ENCODE measurements around the gene MAPK6.
"Not testable (repeated sequence)": the region's sequence is repeated elsewhere in the genome, so short reads cannot be mapped to it uniquely, and the experiment has no call there.

The MAPK6 gene

GRCh38 chr15:52094811-52095584 lies 76.0 kb downstream of the MAPK6 start:
- H3K4me1 ChIP-seq (ENCODE audit: control insufficient read depth in 1 of 2, insufficient read depth in 2 of 2, low read length in 2 of 2): peaks cover 7% of the 10 kb centered on the region in 2 donors
- H3K27ac ChIP-seq (ENCODE audit: low read depth, low read length): no peak overlapping the region
- peaks cover 2 to 5% of the 10 kb centered on the region in 2 donors for H3K9me3 ChIP-seq (ENCODE audit: control insufficient read depth in 1 of 2, low read length in 2 of 2)
- H3K9ac ChIP-seq (ENCODE audit: low read depth in 1 of 2, low read length in 2 of 2): no peak overlapping the region
- H3K27me3 ChIP-seq (ENCODE audit: control insufficient read depth in 1 of 2, insufficient read depth in 2 of 2, low read length in 2 of 2): no peaks in the 10 kb centered on the region
- no peaks in the 10 kb centered on the region for H3K36me3 ChIP-seq (ENCODE audit: control insufficient read depth in 1 of 2, insufficient read depth in 2 of 2, low read length in 2 of 2)
- no peak overlapping the region for H3K4me3 ChIP-seq (ENCODE audit: low read depth in 1 of 2, low read length in 2 of 2)

- no peaks in the 10 kb centered on the region for H3K9me3 ChIP-seq (ENCODE audit: control insufficient read depth in 1 of 2, low read length in 2 of 2)
- no peaks in the 10 kb centered on the region for H3K27me3 ChIP-seq (ENCODE audit: control insufficient read depth in 1 of 2, insufficient read depth in 2 of 2, low read length in 2 of 2)
- no peak overlapping the region for H3K4me3 ChIP-seq (ENCODE audit: low read depth in 1 of 2, low read length in 2 of 2)
- no peak overlapping the region for H3K27ac ChIP-seq (ENCODE audit: low read depth, low read length)
- peaks cover 7% of the 10 kb centered on the region in 2 donors for H3K4me1 ChIP-seq (ENCODE audit: control insufficient read depth in 1 of 2, insufficient read depth in 2 of 2, low read length in 2 of 2)
- H3K9ac ChIP-seq (ENCODE audit: low read depth in 1 of 2, low read length in 2 of 2): no peak overlapping the region
- no peaks in the 10 kb centered on the region for H3K36me3 ChIP-seq (ENCODE audit: control insufficient read depth in 1 of 2, insufficient read depth in 2 of 2, low read length in 2 of 2)
Measured at GRCh38 chr15:52095597-52096262, 76.7 kb downstream of the MAPK6 start.

GRCh38 chr15:52096536-52096935 lies 77.5 kb downstream of the MAPK6 start:
- not testable (repeated sequence) for H3K36me3 ChIP-seq (ENCODE audit: control insufficient read depth in 1 of 2, insufficient read depth in 2 of 2, low read length in 2 of 2); H3K4me1 ChIP-seq (ENCODE audit: control insufficient read depth in 1 of 2, insufficient read depth in 2 of 2, low read length in 2 of 2); H3K27ac ChIP-seq (ENCODE audit: low read depth, low read length); H3K9ac ChIP-seq (ENCODE audit: low read depth in 1 of 2, low read length in 2 of 2); H3K9me3 ChIP-seq (ENCODE audit: control insufficient read depth in 1 of 2, low read length in 2 of 2); H3K4me3 ChIP-seq (ENCODE audit: low read depth in 1 of 2, low read length in 2 of 2); H3K27me3 ChIP-seq (ENCODE audit: control insufficient read depth in 1 of 2, insufficient read depth in 2 of 2, low read length in 2 of 2)

- no peak overlapping the region for H3K9ac ChIP-seq (ENCODE audit: low read depth in 1 of 2, low read length in 2 of 2)
- H3K27ac ChIP-seq (ENCODE audit: low read depth, low read length): no peak overlapping the region
- H3K4me3 ChIP-seq (ENCODE audit: low read depth in 1 of 2, low read length in 2 of 2): no peak overlapping the region
- H3K4me1 ChIP-seq (ENCODE audit: control insufficient read depth in 1 of 2, insufficient read depth in 2 of 2, low read length in 2 of 2): peaks cover 7% of the 10 kb centered on the region in 2 donors
- H3K27me3 ChIP-seq (ENCODE audit: control insufficient read depth in 1 of 2, insufficient read depth in 2 of 2, low read length in 2 of 2): no peaks in the 10 kb centered on the region
- no peaks in the 10 kb centered on the region for H3K36me3 ChIP-seq (ENCODE audit: control insufficient read depth in 1 of 2, insufficient read depth in 2 of 2, low read length in 2 of 2)
- H3K9me3 ChIP-seq (ENCODE audit: control insufficient read depth in 1 of 2, low read length in 2 of 2): no peaks in the 10 kb centered on the region
Measured at GRCh38 chr15:52097180-52097579, 78.2 kb downstream of the MAPK6 start.

GRCh38 chr15:52098323-52098722 lies 79.3 kb downstream of the MAPK6 start:
- Histone ChIP-seq H3K27me3 (ENCODE audit: control insufficient read depth in 1 of 2, insufficient read depth in 2 of 2, low read length in 2 of 2) (no peaks in the 10 kb centered on the region), H3K9me3 (ENCODE audit: control insufficient read depth in 1 of 2, low read length in 2 of 2) (no peaks in the 10 kb centered on the region), H3K4me3 (ENCODE audit: low read depth in 1 of 2, low read length in 2 of 2) (no peak overlapping the region), H3K36me3 (ENCODE audit: control insufficient read depth in 1 of 2, insufficient read depth in 2 of 2, low read length in 2 of 2) (no peaks in the 10 kb centered on the region), H3K9ac (ENCODE audit: low read depth in 1 of 2, low read length in 2 of 2) (no peak overlapping the region), H3K4me1 (ENCODE audit: control insufficient read depth in 1 of 2, insufficient read depth in 2 of 2, low read length in 2 of 2) (peaks cover 7% of the 10 kb centered on the region in 2 donors), H3K27ac (ENCODE audit: low read depth, low read length) (no peak overlapping the region)

GRCh38 chr15:52099651-52100272 lies 80.7 kb downstream of the MAPK6 start:
- Histone ChIP-seq H3K36me3 (ENCODE audit: control insufficient read depth in 1 of 2, insufficient read depth in 2 of 2, low read length in 2 of 2) (no peaks in the 10 kb centered on the region), H3K27me3 (ENCODE audit: control insufficient read depth in 1 of 2, insufficient read depth in 2 of 2, low read length in 2 of 2) (no peaks in the 10 kb centered on the region), H3K9me3 (ENCODE audit: control insufficient read depth in 1 of 2, low read length in 2 of 2) (no peaks in the 10 kb centered on the region), H3K9ac (ENCODE audit: low read depth in 1 of 2, low read length in 2 of 2) (no peak overlapping the region), H3K27ac (ENCODE audit: low read depth, low read length) (no peak overlapping the region), H3K4me1 (ENCODE audit: control insufficient read depth in 1 of 2, insufficient read depth in 2 of 2, low read length in 2 of 2) (peaks cover 7% of the 10 kb centered on the region in 2 donors), H3K4me3 (ENCODE audit: low read depth in 1 of 2, low read length in 2 of 2) (no peak overlapping the region)

GRCh38 chr15:52100807-52101442 lies 81.9 kb downstream of the MAPK6 start:
- Histone ChIP-seq H3K9ac (ENCODE audit: low read depth in 1 of 2, low read length in 2 of 2) (no peak overlapping the region), H3K9me3 (ENCODE audit: control insufficient read depth in 1 of 2, low read length in 2 of 2) (no peaks in the 10 kb centered on the region), H3K27me3 (ENCODE audit: control insufficient read depth in 1 of 2, insufficient read depth in 2 of 2, low read length in 2 of 2) (no peaks in the 10 kb centered on the region), H3K4me3 (ENCODE audit: low read depth in 1 of 2, low read length in 2 of 2) (no peak overlapping the region), H3K4me1 (ENCODE audit: control insufficient read depth in 1 of 2, insufficient read depth in 2 of 2, low read length in 2 of 2) (peaks cover 7% of the 10 kb centered on the region in 2 donors), H3K27ac (ENCODE audit: low read depth, low read length) (no peak overlapping the region), H3K36me3 (ENCODE audit: control insufficient read depth in 1 of 2, insufficient read depth in 2 of 2, low read length in 2 of 2) (no peaks in the 10 kb centered on the region)

- H3K4me1 ChIP-seq (ENCODE audit: control insufficient read depth in 1 of 2, insufficient read depth in 2 of 2, low read length in 2 of 2): peaks cover 7% of the 10 kb centered on the region in 2 donors
- no peak overlapping the region for H3K9ac ChIP-seq (ENCODE audit: low read depth in 1 of 2, low read length in 2 of 2)
- H3K36me3 ChIP-seq (ENCODE audit: control insufficient read depth in 1 of 2, insufficient read depth in 2 of 2, low read length in 2 of 2): no peaks in the 10 kb centered on the region
- no peaks in the 10 kb centered on the region for H3K9me3 ChIP-seq (ENCODE audit: control insufficient read depth in 1 of 2, low read length in 2 of 2)
- H3K27me3 ChIP-seq (ENCODE audit: control insufficient read depth in 1 of 2, insufficient read depth in 2 of 2, low read length in 2 of 2): no peaks in the 10 kb centered on the region
- no peak overlapping the region for H3K27ac ChIP-seq (ENCODE audit: low read depth, low read length)
- H3K4me3 ChIP-seq (ENCODE audit: low read depth in 1 of 2, low read length in 2 of 2): no peak overlapping the region
Measured at GRCh38 chr15:52101542-52102323, 82.7 kb downstream of the MAPK6 start.

- Histone ChIP-seq H3K4me1 (ENCODE audit: control insufficient read depth in 1 of 2, insufficient read depth in 2 of 2, low read length in 2 of 2) (peaks cover 7% of the 10 kb centered on the region in 2 donors), H3K27ac (ENCODE audit: low read depth, low read length) (no peak overlapping the region), H3K9me3 (ENCODE audit: control insufficient read depth in 1 of 2, low read length in 2 of 2) (no peaks in the 10 kb centered on the region), H3K9ac (ENCODE audit: low read depth in 1 of 2, low read length in 2 of 2) (no peak overlapping the region), H3K36me3 (ENCODE audit: control insufficient read depth in 1 of 2, insufficient read depth in 2 of 2, low read length in 2 of 2) (no peaks in the 10 kb centered on the region), H3K4me3 (ENCODE audit: low read depth in 1 of 2, low read length in 2 of 2) (no peak overlapping the region), H3K27me3 (ENCODE audit: control insufficient read depth in 1 of 2, insufficient read depth in 2 of 2, low read length in 2 of 2) (no peaks in the 10 kb centered on the region)
Measured at GRCh38 chr15:52102463-52102862, 83.4 kb downstream of the MAPK6 start.

Data from duodenal mucosa (tissue), 2 donors.